Amniotic epithelial cell (primary cell): ENCODE results near the gene NCBP3.
"Not testable (repeated sequence)": the region's sequence is repeated elsewhere in the genome, so short reads cannot be mapped to it uniquely, and the experiment has no call there.

Source experiments
- DNase-seq: peaks from one replicate; pipeline ENCODE4 v3.0.0-alpha.2; 2010; ENCODE audit warnings: low read depth

NCBP3 gene

GRCh38 chr17:3809135-3809534 lies 36.9 kb downstream of the NCBP3 start:
- no peak for DNase-seq

DNA sequence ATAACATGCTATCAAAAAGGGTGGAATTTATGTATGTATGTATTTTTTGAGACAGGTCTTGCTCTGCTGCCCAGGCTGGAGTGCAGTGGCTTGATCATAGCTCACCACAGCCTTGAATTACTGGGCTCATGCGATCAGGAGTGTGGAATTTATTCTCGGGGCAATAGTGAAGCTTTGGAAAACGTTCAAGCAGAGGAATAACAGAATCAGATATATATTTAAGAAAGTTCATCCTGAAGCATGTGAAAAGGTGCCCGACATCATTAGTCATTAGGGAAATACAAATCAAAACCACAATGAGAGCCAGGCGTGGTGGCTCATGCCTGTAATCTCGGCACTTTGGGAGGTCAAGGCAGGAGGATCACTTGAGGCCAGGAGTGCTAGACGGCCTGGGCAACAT lies 37.3 kb downstream of the NCBP3 start:
- peak; percentile 69 for DNase-seq

- DNase-seq, result no peak
Observed at GRCh38 chr17:3805581-3805980, 40.5 kb downstream of the NCBP3 start.

DNA sequence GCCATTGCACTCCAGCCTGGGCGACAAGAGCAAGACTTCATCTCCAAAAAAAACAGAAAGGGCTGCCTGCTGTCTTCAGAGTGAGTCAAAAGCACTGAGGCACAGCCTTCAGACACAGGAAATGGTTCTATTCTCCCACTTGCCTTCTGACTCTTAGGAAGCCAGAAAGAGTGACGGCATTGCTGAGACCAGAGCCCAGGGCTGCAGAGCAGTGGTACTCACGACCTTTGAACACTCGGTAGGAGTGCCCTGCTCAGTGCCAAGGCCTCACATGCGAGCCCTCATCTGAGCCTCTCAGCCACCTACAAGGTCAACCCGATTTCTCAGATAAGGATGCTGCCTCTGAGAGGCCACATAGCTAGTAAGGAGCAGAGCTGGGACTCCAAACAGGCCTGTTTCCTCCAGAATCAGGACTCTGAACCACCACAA lies 41.5 kb downstream of the NCBP3 start:
- DNase-seq, result peak; percentile 32

- no peak for DNase-seq
Observed at GRCh38 chr17:3803308-3803640, 42.8 kb downstream of the NCBP3 start.

DNA sequence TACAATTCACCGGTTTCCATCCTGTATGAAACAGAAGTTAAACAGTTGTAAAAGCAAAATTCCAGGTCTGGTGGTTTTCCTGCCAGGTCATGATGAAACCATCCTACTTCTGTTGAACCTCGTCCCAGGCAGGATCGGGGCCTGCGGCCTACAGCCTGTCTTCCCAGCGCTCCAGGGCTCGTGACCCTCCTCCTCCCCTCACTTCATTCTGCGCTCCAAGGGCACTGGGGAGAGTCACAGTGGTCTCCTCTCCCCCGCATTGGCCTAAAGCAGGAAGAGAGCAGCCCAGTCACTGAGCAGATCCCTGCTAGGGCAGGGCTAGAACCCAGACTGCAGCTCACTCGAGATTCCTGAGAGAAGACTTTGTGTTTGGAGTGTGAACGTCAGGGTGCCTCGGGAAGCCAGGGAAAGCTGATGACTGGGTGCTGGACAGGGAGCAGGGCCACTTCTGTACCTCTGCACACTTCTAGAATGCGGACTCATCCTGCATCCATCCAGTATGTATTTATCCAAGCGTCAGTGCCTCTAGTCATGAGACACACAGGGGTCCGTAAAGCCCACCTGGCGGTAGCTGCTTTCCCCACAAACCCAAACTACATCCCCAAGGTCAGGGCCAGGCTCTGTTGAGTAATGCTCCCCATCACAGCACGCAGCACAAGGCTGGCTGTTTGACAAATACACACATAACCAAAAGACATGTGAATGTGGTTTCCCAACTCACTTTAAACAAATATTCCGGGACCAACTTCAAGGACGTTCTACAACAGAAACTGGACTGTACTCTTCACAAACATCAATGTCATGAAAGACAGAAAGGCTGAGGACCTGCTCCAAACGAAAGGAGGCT lies 43.4 kb downstream of the NCBP3 start:
- peak; percentile 97 for DNase-seq

- DNase-seq, result no peak
Observed at GRCh38 chr17:3801792-3802191, 44.3 kb downstream of the NCBP3 start.

DNA sequence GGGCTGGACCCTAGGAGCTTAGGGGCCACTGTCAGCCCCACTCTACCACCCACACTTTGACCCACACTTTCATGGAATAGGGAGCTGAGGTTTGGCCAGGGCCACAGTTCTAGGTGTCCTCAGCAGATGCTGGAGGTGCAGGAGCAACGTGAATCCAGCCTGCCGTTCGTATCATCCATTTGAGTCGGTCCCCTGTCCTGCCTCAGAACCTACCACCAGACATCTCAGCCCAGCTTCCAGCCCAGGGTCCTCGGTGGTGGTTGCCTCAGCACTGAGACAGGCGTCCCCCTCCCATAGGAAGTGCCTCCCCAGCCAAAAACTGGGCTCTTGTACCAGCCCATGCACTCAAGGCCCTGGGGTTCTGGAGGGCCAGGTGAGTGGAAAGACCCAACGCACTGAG lies 44.7 kb downstream of the NCBP3 start:
- DNase-seq, result no peak

- DNase-seq, result no peak
Observed at GRCh38 chr17:3800362-3801271, 45.4 kb downstream of the NCBP3 start, which contains the start of gene ITGAE. ITGAE (minus strand) TSS chr17:3801188; CDS start chr17:3801144, 44 bp downstream.

DNA sequence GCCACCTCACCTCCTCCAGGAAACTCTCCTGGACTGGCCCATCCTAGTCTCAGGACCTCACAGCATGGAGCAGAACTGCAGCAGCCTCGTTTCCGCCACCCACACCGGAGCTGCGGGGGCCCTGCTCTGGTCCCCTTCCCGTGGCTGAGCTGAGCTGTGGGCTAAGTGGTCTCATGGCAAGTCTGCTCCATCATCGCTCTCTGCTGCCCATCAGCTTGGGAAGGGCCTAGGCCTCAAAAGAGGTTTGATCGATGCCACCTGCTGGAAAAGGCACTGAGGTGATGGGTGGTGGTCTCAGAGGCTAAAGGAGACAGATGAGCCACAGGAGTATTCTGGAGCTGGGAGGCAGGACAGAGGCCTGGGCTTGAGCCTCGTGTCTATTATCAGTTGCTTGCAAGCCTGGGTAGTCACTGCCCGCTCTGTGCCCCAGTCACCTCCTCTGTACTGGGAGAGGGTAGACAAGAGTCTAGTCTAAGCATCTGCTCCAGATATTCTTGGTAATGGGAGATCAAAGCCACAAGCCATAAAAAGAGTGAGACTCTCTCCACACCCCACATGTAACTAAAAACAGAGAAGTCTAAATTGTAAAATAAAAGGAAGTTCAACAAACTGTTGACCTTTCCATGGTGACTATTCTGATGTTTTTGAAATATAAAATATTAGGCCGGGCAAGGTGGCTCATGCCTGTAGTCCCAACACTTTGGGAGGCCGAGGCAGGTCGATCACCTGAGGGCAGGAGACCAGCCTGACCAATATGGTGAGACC lies 46.7 kb downstream of the NCBP3 start:
- no peak for DNase-seq

DNA sequence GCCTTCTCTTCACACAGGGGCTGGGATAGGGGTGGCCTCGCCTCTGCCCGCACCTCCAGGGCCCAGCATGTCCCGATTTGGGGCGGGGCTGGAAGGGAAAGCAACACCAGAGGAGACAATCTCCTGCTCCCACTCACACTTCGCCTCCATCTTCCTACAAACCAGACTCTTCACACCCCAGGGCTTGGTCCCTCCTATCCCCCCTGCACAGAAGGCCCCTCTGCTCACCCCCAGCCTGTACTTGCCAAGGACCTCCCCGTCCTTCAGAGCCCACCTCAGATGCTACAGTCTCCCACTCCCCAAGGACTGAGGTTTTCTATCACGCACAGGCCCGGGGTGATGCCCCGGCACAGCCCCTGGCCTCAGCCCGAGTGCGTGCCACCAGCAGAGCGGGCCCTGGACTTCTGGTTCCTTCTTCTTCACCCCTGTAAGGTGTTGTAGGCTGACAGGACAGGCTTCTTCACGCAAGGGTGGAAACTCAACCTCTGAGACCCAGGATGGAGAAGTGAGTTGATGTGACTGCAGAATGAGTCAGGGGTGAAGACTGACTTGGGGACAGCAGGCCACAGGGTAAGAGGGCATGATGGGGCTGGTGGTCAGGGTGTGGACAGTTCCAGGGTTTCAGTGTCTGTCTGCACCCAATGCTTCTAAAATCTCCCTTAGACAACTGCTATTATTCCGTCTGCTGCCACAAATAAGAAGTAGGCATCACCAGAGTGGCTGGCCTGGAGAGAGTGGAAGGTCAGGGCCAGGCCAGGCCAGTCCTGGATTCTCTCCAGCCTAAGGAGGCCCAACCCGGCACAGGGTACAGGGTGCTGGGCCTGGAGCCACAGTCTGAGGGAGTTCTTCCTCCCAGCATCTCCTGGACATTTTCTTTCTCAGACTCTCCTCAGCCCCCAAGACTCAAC lies 47.5 kb downstream of the NCBP3 start:
- DNase-seq, result no peak

DNA sequence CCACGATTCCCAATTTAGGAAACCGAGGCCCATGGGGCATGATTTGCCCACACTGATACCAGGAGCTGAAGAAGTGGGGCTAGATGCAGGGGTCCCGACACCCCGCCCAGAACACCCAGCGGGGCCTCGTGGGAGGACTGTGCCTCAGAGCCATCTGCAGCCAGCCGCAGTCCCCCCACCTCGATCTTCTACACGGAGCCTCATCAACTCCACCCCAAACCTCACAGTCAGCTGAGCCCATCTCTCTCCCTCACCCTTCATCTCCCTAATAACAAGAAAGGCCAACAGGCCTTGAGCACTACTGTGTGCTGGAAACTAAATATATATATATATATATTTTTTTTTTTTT lies 49.2 kb downstream of the NCBP3 start:
- DNase-seq, result no peak

- DNase-seq, result no peak
Observed at GRCh38 chr17:3796110-3796821, 49.8 kb downstream of the NCBP3 start.

- DNase-seq, result no peak
Observed at GRCh38 chr17:3795390-3796102, 50.5 kb downstream of the NCBP3 start.

DNA sequence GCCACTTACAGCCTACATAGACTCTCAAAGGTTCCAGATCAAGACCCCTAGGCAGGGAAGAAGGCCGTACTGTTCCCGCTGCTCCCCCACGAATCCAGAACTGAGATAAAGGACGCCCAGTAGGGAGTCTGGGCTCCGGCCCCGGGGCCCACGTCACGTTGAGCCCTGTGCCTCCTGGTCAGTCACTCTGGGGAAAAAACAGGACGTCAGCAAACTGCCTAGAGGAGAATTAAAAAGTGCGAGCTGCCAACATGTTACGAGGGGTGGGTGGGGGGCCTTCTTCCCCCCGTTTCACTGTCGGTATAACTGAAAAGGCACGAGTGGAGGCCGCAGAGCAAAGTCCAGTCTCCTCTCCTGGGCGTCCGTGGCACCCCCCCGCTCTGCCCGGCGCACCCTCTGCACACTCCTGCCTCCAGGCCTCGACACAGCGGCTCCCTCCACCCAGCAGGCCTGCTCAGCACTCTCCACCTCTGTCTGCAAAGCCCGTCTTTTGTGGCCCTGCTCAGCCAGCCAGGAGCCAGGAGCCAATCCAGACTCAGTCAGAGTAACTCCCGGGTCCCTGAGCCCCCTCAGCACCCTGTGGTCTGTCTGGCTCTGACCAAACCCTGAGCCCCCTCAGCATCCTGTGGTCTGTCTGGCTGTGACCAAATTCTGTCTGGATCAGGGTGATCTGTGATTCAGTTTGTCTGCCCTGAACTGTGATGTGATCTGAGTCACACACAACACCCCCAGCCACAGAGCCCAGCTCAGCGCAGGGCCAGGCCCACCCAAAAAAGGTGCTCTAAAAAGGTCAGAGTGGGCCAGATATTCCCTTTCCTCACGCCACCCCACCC lies 51.3 kb downstream of the NCBP3 start:
- DNase-seq, result peak; percentile 49

- DNase-seq, result not testable (repeated sequence)
Observed at GRCh38 chr17:3794152-3794551, 51.9 kb downstream of the NCBP3 start.

GRCh38 chr17:3793258-3793657 lies 52.8 kb downstream of the NCBP3 start:
- DNase-seq, result not testable (repeated sequence)

DNA sequence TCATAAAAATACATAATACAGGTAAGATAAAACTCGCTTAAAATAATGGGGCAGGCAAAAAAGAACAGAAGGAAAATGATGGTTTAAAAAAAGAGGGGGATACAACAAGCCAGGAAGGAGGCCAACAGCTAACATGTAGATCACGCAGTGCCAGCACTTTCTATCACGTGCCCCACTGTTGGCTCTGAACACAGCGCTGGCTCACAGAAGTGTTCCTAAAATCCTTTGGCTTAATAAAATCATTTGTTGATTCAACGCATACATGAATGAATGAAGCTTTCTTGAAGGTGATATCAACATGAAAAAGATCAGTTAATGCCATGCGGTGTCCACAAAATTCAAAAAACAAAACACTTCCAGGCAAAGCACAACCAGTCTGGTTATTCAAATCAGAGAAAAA lies 53.6 kb downstream of the NCBP3 start:
- DNase-seq, result no peak

GRCh38 chr17:3788200-3788599 lies 57.8 kb downstream of the NCBP3 start:
- no peak for DNase-seq
